CD4-positive, alpha-beta T cell treated with Interleukin-15 for 4 hours (primary cell): ENCODE results near the gene KANSL1.
"Not testable (repeated sequence)": the region's sequence is repeated elsewhere in the genome, so short reads cannot be mapped to it uniquely, and the experiment has no call there.

Experiments used
- DNase-seq: peaks from one replicate; pipeline ENCODE4 v3.0.0-alpha.2; 2020; ENCODE audit warnings: low spot score

KANSL1 gene

GRCh38 chr17:46117117-46117516 is 76.1 kb downstream of the KANSL1 start:
- no peak for DNase-seq

- no peak for DNase-seq
Measured at GRCh38 chr17:46115699-46116098, 77.5 kb downstream of the KANSL1 start.

GRCh38 chr17:46111236-46111635 is 82.0 kb downstream of the KANSL1 start:
- not testable (repeated sequence) for DNase-seq

GRCh38 chr17:46110219-46110618 is 83.0 kb downstream of the KANSL1 start:
- DNase-seq: no peak

GRCh38 chr17:46109603-46110189 is 83.5 kb downstream of the KANSL1 start:
- no peak for DNase-seq

- DNase-seq: no peak
Measured at GRCh38 chr17:46108550-46109110, 84.6 kb downstream of the KANSL1 start.

- no peak for DNase-seq
Measured at GRCh38 chr17:46108120-46108519, 85.1 kb downstream of the KANSL1 start.

- DNase-seq: no peak
Measured at GRCh38 chr17:46106966-46107644, 86.1 kb downstream of the KANSL1 start.

GRCh38 chr17:46102806-46103205 is 90.4 kb downstream of the KANSL1 start:
- DNase-seq: not testable (repeated sequence)

GRCh38 chr17:46101785-46102617 is 91.2 kb downstream of the KANSL1 start:
- not testable (repeated sequence) for DNase-seq

GRCh38 chr17:46100590-46100989 is 92.6 kb downstream of the KANSL1 start:
- no peak for DNase-seq

GRCh38 chr17:46099865-46100264 is 93.4 kb downstream of the KANSL1 start:
- DNase-seq: no peak

- DNase-seq: no peak
Measured at GRCh38 chr17:46097497-46097896, 95.7 kb downstream of the KANSL1 start.

- DNase-seq: no peak
Measured at GRCh38 chr17:46092991-46093390, 100.2 kb downstream of the KANSL1 start.

GRCh38 chr17:46090871-46091270 is 102.4 kb downstream of the KANSL1 start:
- no peak for DNase-seq

- DNase-seq: no peak
Measured at GRCh38 chr17:46089389-46089965, 103.8 kb downstream of the KANSL1 start.

GRCh38 chr17:46088595-46088994 is 104.6 kb downstream of the KANSL1 start:
- no peak for DNase-seq

- not testable (repeated sequence) for DNase-seq
Measured at GRCh38 chr17:46087871-46088270, 105.4 kb downstream of the KANSL1 start.

- DNase-seq: no peak
Measured at GRCh38 chr17:46086821-46087220, 106.4 kb downstream of the KANSL1 start.

- no peak for DNase-seq
Measured at GRCh38 chr17:46085522-46085921, 107.7 kb downstream of the KANSL1 start.

GRCh38 chr17:46082257-46082656 is 111.0 kb downstream of the KANSL1 start:
- DNase-seq: no peak

GRCh38 chr17:46081018-46081320 is 112.3 kb downstream of the KANSL1 start:
- DNase-seq: no peak
